Liver (tissue), 3 donors: Measurements from ENCODE around the gene ADAMTS2.

Source experiments
- FOXA1 ChIP-seq: IDR thresholded peaks from 2 replicates; pipeline ENCODE4 v1.6.1; 2016; ENCODE audit warnings: antibody characterized with exemption
- FOXA2 ChIP-seq: IDR thresholded peaks from 2 replicates; pipeline ENCODE4 v1.6.1; 2016; ENCODE audit warnings: antibody characterized with exemption
- GABPA ChIP-seq, 2 donors: IDR thresholded peaks in 1 of 2; conservative IDR thresholded peaks in 1 of 2; 2 replicates each; pipeline ENCODE4 v1.6.1; 2016; ENCODE audit warnings: antibody characterized with exemption in 2 of 2, mild to moderate bottlenecking in 1 of 2, moderate library complexity in 1 of 2
- NR2F2 ChIP-seq: IDR thresholded peaks from 2 replicates; pipeline ENCODE4 v1.6.1; 2016; ENCODE audit warnings: antibody characterized with exemption
- REST ChIP-seq: IDR thresholded peaks from 2 replicates; pipeline ENCODE4 v1.6.1; 2016; ENCODE audit warnings: antibody characterized with exemption, mild to moderate bottlenecking
- TAF1 ChIP-seq: conservative IDR thresholded peaks from 2 replicates; pipeline ENCODE4 v1.6.1; 2016; ENCODE audit warnings: antibody characterized with exemption, mild to moderate bottlenecking
- TF ChIP-seq, protein P1 (sequence below): fragments of 150-350 bp; IDR thresholded peaks from 2 replicates; pipeline ENCODE4 v1.5.1; 2017; ENCODE audit warnings: improper control_type of control experiment, low read depth, low read length; ENCODE audit not compliant: missing input control
- TF ChIP-seq, protein P2 (sequence below): IDR thresholded peaks from 2 replicates; pipeline ENCODE4 v1.6.1; 2016; ENCODE audit warnings: antibody characterized with exemption
- donor health status: healthy.
- donor health status: healthy.

DNA sequence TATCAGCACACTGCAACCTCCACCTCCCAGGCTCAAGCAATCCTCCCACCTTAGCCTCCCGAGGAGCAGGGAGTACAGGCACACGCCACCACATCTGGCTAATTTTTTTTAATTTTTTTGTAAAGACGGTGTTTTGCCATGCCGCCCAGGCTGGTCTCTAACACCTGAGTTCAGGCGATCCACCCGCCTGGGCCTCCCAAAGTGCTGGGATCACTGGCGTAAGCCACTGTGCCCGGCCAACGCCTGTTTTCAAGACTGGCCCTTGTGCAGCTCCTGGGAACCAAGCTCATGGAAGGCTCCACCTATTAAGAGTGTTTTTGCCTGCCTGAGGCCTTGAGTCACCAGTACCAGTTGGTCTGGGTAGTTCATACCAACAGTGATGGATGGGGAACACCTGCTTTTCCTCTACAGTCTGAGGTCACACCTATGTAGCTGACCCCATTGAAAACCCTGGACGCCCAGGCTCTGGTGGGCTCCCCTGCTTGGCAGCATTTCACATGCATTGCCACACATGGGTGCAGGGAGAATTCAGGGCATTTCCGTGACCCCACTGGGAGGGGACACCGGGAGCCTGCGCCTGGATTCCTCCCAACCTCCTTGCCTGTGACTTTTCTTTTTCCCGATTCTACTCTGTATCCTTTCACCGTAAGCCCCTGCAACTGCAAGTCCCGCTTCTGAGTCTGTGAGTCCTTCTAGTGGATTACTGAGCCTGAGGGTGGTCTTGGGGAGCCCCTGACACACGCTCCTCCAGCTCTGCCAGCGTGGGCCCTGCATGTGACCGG is 221.6 kb downstream of the ADAMTS2 start:
- TF ChIP-seq, protein P1, sequence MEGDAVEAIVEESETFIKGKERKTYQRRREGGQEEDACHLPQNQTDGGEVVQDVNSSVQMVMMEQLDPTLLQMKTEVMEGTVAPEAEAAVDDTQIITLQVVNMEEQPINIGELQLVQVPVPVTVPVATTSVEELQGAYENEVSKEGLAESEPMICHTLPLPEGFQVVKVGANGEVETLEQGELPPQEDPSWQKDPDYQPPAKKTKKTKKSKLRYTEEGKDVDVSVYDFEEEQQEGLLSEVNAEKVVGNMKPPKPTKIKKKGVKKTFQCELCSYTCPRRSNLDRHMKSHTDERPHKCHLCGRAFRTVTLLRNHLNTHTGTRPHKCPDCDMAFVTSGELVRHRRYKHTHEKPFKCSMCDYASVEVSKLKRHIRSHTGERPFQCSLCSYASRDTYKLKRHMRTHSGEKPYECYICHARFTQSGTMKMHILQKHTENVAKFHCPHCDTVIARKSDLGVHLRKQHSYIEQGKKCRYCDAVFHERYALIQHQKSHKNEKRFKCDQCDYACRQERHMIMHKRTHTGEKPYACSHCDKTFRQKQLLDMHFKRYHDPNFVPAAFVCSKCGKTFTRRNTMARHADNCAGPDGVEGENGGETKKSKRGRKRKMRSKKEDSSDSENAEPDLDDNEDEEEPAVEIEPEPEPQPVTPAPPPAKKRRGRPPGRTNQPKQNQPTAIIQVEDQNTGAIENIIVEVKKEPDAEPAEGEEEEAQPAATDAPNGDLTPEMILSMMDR, result no peak
- TF ChIP-seq GABPA (IDR thresholded peaks at IDR 0.05 in 1 of 2, conservative IDR thresholded peaks at IDR 0.05 in 1 of 2), result no peak
- TF ChIP-seq FOXA1, result no peak
- TF ChIP-seq, protein P2, sequence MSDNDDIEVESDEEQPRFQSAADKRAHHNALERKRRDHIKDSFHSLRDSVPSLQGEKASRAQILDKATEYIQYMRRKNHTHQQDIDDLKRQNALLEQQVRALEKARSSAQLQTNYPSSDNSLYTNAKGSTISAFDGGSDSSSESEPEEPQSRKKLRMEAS, result no peak
- no peak for TF ChIP-seq REST
- no peak for TF ChIP-seq TAF1
- TF ChIP-seq NR2F2, result no peak
- no peak for TF ChIP-seq FOXA2
